ENCODE measurements around the gene CSRNP3.
"Not testable (repeated sequence)": the region's sequence is repeated elsewhere in the genome, so short reads cannot be mapped to it uniquely, and the experiment has no call there.

CSRNP3 gene

DNA sequence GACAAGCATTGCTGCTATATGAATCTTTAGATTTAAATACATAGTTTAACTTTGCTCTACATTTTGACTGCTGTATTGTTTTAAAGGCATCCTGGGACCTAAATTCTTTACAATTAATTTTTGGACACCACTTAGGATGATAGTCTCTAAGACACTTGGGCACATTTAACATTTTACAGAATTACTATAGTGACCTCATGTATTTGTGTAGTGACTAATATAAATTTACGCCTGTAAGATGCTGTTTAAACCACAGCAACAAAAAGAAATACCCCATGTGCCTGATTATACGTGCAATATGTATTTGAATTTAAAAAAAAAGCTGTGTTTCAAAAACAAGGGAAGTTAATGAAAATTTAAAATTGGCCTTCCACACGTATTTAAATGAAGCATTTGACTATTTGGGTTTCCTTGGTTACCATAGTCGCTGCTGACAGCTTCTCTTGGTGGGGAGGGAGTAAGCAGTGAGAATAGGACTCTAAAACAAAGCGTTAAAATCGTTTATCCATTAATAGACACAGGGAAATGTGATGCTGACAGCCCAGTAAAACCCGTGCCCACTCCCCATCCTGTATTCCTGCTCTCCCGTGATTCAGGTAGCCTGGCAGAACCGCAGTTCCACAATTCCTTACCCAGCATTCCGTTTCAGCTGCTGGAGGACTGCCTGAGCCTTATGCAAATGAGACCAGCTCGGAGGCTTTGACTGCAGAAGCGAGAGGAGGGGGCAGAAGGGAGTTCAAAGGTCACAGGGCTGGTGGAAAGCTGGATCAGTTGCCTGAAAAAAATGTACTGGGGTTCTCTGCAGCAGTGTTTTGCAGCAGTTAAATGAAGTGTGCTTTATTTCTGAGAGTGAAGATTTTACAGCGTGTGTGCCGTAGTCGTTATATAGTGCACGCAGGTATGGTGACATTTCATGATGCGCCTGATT, 104.3 kb downstream of the CSRNP3 start:
- peak; percentile 38 for ATAC-seq (ENCODE audit: low read depth)
- H3K4me3 Mint-ChIP-seq: peak overlapping the region; percentile 40

GRCh38 chr2:165575044-165575615, 105.6 kb downstream of the CSRNP3 start:
- no peaks in the 10 kb centered on the region for H3K36me3 Mint-ChIP-seq
- H3K9me3 Mint-ChIP-seq: no peaks in the 10 kb centered on the region
- ATAC-seq (ENCODE audit: low read depth): no peak
- peaks cover 5% of the 10 kb centered on the region for H3K27me3 Mint-ChIP-seq
- DNase-seq (ENCODE audit: low spot score in 2 of 2): no peak
- H3K4me1 Mint-ChIP-seq: peaks cover 4% of the 10 kb centered on the region
- H3K4me3 Mint-ChIP-seq: no peak overlapping the region
- H3K27ac Mint-ChIP-seq: no peak overlapping the region

More for the DNA sequence above, 104.3 kb downstream of the CSRNP3 start:
- Mint-ChIP-seq H3K27ac (no peak overlapping the region), H3K4me1 (peaks cover 4% of the 10 kb centered on the region), H3K36me3 (no peaks in the 10 kb centered on the region), H3K9me3 (no peaks in the 10 kb centered on the region), H3K27me3 (peaks cover 5% of the 10 kb centered on the region)
- no peak for DNase-seq (ENCODE audit: low spot score in 2 of 2)

DNA sequence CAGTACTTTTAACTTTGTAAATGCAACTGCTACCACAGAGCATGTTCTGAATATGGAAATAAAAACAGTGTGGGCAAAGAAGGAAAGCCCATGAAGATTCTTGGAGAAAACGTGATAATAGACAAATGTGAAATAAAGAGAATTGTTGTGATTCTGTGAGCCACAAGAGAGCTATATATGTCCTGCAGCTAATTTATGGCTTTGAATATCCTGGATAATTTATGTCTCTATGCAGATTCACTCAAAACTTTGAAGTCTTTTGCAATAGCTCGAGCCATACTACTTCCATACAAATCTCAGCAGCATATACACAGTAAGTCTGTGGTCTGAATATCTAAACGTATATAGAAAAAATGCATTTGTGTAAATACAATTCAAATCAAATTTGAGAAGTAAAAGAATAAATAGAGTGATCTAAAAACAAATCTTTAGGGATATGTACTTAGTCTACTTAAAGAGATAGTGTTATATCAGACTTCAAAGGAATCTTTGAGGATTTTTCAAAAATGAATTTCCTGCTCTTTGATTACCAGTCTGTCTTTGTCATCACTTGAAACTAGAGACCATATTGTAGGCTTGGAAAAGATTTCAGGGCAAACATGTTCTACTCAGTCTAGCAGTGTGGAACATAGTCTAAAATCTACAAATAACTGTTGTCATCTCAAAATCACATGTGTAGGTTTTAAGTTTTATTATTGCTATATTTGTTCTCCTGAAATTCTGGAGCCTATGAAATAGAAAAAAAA, 107.1 kb downstream of the CSRNP3 start:
- no peak for DNase-seq (ENCODE audit: low spot score in 2 of 2)
- no peak overlapping the region for H3K4me3 Mint-ChIP-seq
- peaks cover 4% of the 10 kb centered on the region for H3K4me1 Mint-ChIP-seq
- no peaks in the 10 kb centered on the region for H3K9me3 Mint-ChIP-seq
- H3K27ac Mint-ChIP-seq: no peak overlapping the region
- peaks cover 5% of the 10 kb centered on the region for H3K27me3 Mint-ChIP-seq
- no peaks in the 10 kb centered on the region for H3K36me3 Mint-ChIP-seq
- no peak for ATAC-seq (ENCODE audit: low read depth)

GRCh38 chr2:165582409-165582808, 112.9 kb downstream of the CSRNP3 start:
- H3K4me3 Mint-ChIP-seq: no peak overlapping the region
- no peak for DNase-seq (ENCODE audit: low spot score in 2 of 2)

DNA sequence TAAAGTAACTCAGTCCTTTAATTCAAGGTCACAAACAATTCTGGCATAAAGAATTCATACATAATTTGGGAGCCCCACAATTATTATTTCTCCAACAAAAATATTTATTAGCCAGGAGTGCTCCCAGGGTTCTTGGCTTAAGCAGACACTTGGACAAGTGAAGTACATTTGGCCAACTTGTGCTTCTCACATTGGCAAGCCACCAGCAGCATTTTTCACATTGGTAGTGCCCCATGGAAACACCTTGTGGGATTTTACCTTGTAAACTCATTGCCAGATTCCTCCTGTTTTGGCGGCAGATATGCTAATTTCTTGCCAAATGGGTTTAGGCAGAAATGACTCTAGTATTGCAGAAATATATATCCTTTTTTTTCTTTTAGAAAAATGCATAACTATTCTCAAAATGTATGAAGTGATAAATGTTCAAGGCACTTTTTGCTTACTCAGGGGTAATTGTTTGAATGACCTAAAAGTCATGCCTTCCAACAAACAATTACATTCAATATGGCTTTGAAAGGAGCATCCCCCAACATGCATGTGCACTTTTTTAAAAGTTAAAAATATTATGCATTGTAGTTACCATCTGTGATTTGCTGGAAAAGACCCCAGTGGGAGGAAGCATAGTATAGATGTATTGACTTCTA, 113.5 kb downstream of the CSRNP3 start:
- Mint-ChIP-seq H3K27ac (no peak overlapping the region), H3K36me3 (peaks cover under 1% of the 10 kb centered on the region), H3K9me3 (no peaks in the 10 kb centered on the region), H3K4me3 (no peak overlapping the region), H3K27me3 (no peaks in the 10 kb centered on the region), H3K4me1 (peaks cover 7% of the 10 kb centered on the region)
- ATAC-seq (ENCODE audit: low read depth): no peak
- no peak for DNase-seq (ENCODE audit: low spot score in 2 of 2)

More at GRCh38 chr2:165582409-165582808, 112.9 kb downstream of the CSRNP3 start:
- Mint-ChIP-seq H3K36me3 (no peaks in the 10 kb centered on the region), H3K27ac (no peak overlapping the region), H3K4me1 (peaks cover 4% of the 10 kb centered on the region), H3K27me3 (no peaks in the 10 kb centered on the region), H3K9me3 (no peaks in the 10 kb centered on the region)
- no peak for ATAC-seq (ENCODE audit: low read depth)

GRCh38 chr2:165584126-165584654, 114.7 kb downstream of the CSRNP3 start:
- Mint-ChIP-seq H3K36me3 (peaks cover 1% of the 10 kb centered on the region), H3K9me3 (no peaks in the 10 kb centered on the region), H3K27me3 (no peaks in the 10 kb centered on the region), H3K4me1 (peaks cover 7% of the 10 kb centered on the region), H3K4me3 (no peak overlapping the region), H3K27ac (no peak overlapping the region)
- DNase-seq (ENCODE audit: low spot score in 2 of 2): no peak
- ATAC-seq (ENCODE audit: low read depth): no peak

DNA sequence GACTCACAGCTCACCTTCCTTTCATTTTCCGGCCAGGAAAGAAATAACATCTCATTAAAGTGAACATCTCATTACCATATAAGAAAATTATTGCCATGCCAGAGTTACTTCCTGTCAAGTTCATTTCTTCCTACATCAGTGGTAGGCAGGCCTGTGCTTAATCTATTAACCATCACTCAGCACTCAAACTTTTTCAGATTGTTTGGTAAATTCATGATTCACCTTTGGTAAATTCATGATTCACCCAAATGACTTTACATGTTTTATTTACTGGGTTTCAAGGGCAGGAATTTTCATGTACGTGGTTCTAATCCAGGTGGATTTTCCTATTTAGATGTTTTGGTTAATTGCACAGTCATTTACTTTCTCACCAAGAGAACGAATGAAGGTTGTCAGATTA, 116.5 kb downstream of the CSRNP3 start:
- no peak for DNase-seq (ENCODE audit: low spot score in 2 of 2)
- Mint-ChIP-seq H3K27ac (no peak overlapping the region), H3K27me3 (peaks cover 3% of the 10 kb centered on the region), H3K36me3 (peaks cover 5% of the 10 kb centered on the region), H3K4me1 (peaks cover 9% of the 10 kb centered on the region), H3K9me3 (peaks cover 3% of the 10 kb centered on the region), H3K4me3 (no peak overlapping the region)
- ATAC-seq (ENCODE audit: low read depth): no peak

DNA sequence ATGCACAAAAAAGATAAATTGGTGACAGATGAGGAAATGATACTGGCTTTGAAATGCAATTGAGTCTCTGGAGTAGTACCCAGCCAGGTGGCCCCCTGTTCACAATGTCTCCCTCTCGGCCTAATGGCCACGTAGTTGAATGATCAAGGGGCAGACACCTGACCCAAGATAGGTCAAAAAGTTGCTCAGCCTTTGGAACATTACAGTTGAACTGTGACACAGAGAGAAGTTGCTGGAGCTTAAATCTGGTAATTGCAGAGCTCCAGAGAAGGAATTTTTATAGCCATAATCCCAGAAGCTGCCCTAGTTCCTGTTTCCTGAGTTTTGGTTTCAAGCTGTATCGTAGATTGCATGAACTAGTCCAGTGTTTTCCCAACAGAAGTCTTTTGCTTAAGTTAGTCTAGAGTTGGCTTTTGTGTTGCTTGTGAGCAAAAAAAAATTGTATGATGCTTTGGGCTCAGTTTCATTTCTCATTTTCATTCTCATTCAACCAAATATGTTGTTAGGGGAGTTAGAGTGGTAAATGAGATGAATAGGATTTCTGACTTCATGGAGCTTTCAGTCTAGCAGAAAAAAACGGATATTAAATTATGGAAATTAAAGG, 117.9 kb downstream of the CSRNP3 start:
- Mint-ChIP-seq H3K36me3 (peaks cover 6% of the 10 kb centered on the region), H3K4me3 (peak overlapping the region; percentile 25), H3K27me3 (peaks cover 4% of the 10 kb centered on the region), H3K4me1 (peaks cover 9% of the 10 kb centered on the region), H3K27ac (no peak overlapping the region), H3K9me3 (peaks cover 5% of the 10 kb centered on the region)
- no peak for DNase-seq (ENCODE audit: low spot score in 2 of 2)
- ATAC-seq (ENCODE audit: low read depth): peak; percentile 74

- not testable (repeated sequence) for H3K36me3 Mint-ChIP-seq; ATAC-seq (ENCODE audit: low read depth); DNase-seq (ENCODE audit: low spot score in 2 of 2); H3K9me3 Mint-ChIP-seq; H3K27me3 Mint-ChIP-seq; H3K4me3 Mint-ChIP-seq; H3K27ac Mint-ChIP-seq
- peaks cover 13% of the 10 kb centered on the region for H3K4me1 Mint-ChIP-seq
These were observed 121.5 kb downstream of the CSRNP3 start for GRCh38 chr2:165590999-165591398.

DNA sequence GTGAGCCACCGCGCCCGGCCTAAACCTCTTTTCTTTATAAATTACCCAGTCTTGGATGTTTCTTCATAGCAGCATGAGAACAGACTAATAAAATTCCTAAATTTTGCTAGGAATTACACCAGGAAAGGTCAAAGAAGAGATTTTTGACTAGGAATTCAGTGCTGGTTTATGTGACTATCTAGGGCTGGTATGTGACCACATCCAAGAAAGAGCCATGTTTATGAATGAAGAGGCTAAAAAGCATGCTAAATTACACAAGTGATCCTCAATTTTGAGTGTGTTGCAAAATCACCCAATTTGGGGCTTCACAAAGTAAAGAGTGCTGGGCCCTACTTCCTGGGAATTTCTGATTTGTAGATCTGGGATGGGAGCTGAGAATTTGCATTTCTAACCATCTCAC, 123.6 kb downstream of the CSRNP3 start:
- Mint-ChIP-seq H3K4me1 (peaks cover 6% of the 10 kb centered on the region), H3K9me3 (peaks cover 5% of the 10 kb centered on the region), H3K4me3 (no peak overlapping the region), H3K27ac (no peak overlapping the region), H3K36me3 (peaks cover 5% of the 10 kb centered on the region), H3K27me3 (peaks cover 6% of the 10 kb centered on the region)
- DNase-seq (ENCODE audit: low spot score in 2 of 2) (no peak), ATAC-seq (ENCODE audit: low read depth) (no peak)

- no peak overlapping the region for H3K4me3 Mint-ChIP-seq
- H3K36me3 Mint-ChIP-seq: peaks cover 5% of the 10 kb centered on the region
- peak overlapping the region; percentile 59 for H3K27ac Mint-ChIP-seq
- peaks cover 8% of the 10 kb centered on the region for H3K4me1 Mint-ChIP-seq
- peaks cover 7% of the 10 kb centered on the region for H3K27me3 Mint-ChIP-seq
- DNase-seq (ENCODE audit: low spot score in 2 of 2) (no peak), ATAC-seq (ENCODE audit: low read depth) (no peak)
- peaks cover 5% of the 10 kb centered on the region for H3K9me3 Mint-ChIP-seq
These were observed 124.9 kb downstream of the CSRNP3 start for GRCh38 chr2:165594231-165594934.

DNA sequence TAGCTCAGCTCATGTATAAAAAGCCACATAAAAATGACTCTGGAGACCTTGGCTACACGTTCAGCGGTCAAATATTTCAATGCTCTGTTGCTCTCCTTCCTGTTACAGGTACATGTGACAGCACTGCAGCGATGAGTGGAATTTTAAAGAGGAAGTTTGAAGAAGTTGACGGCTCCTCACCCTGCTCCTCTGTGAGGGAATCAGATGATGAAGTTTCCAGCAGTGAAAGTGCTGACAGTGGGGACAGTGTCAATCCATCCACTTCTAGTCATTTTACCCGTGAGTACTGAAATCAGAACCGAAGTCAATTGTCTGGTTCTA, 125.4 kb downstream of the CSRNP3 start:
- H3K27me3 Mint-ChIP-seq: peaks cover 7% of the 10 kb centered on the region
- H3K9me3 Mint-ChIP-seq: peaks cover 5% of the 10 kb centered on the region
- peaks cover 8% of the 10 kb centered on the region for H3K4me1 Mint-ChIP-seq
- H3K4me3 Mint-ChIP-seq: peak overlapping the region; percentile 49
- DNase-seq (ENCODE audit: low spot score in 2 of 2) (peak in 1 of 2 donors; percentile 47), ATAC-seq (ENCODE audit: low read depth) (peak; percentile 97)
- H3K27ac Mint-ChIP-seq: peak overlapping the region; percentile 59
- peaks cover 5% of the 10 kb centered on the region for H3K36me3 Mint-ChIP-seq

- Mint-ChIP-seq H3K27me3 (peaks cover 3% of the 10 kb centered on the region), H3K4me3 (no peak overlapping the region), H3K36me3 (no peaks in the 10 kb centered on the region), H3K27ac (no peak overlapping the region), H3K9me3 (no peaks in the 10 kb centered on the region), H3K4me1 (peaks cover 6% of the 10 kb centered on the region)
- no peak for ATAC-seq (ENCODE audit: low read depth)
- DNase-seq (ENCODE audit: low spot score in 2 of 2): no peak
These were observed 127.3 kb downstream of the CSRNP3 start for GRCh38 chr2:165596788-165597187.

Measured in memory B cell (primary cell).